Astrocyte (in vitro differentiated cells and primary cell): ENCODE results near the gene MRPL1.

ENCODE experiments used
- CTCF ChIP-seq: IDR thresholded peaks from 2 replicates; pipeline ENCODE4 v1.5.1; 2011; ENCODE audit warnings: low read depth, mild to moderate bottlenecking, inconsistent platforms, low read length, moderate library complexity; ENCODE audit not compliant: insufficient read depth
- EZH2 ChIP-seq: IDR thresholded peaks from 2 replicates; pipeline ENCODE4 v1.6.1; 2012; ENCODE audit warnings: mild to moderate bottlenecking, low read length, inconsistent platforms; ENCODE audit not compliant: insufficient read depth

- TF ChIP-seq CTCF (no peak), EZH2 (no peak)
Observed at GRCh38 chr4:77954690-77955089, 92.1 kb downstream of the MRPL1 start.
